ENCODE measurements around the gene PRSS2. TPM values are rescaled to one million over a fixed set of nuclear protein-coding genes. Genes with fewer than 3 reads are reported as not detected.
A peak's percentile ranks its signal among the peaks of the same experiment; 100 is the strongest.

Gene PRSS2
- polyA plus RNA-seq, 3 donors: not detected

DNA sequence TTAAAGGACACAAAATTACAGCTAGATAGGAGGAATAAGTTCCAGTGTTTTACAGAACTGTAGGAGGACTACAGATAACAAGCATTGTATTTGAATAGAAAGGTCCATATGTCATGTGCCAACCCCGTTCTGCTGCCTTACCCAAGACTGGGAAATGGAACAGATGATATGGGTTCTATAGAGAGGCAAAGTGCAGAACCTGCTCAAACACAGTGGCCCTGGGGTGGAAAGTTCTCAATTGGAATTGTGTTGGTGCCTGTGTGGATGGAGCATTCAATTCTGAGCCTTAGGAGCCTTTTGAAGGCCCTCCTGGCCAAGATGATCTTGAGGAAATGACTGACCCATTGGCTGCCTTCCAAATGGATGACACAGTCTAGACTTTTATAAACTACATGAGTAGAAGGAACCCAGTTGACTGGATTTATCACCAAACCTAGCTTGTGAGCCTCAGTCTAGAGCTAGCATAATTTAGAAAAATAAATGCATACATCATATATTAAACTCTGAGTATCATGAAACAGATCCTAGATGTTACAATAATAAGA is 25.6 kb upstream of the PRSS2 start:
- no peaks in the 10 kb centered on the region for H3K9me3 ChIP-seq (replicated peaks in 1 of 2; ENCODE audit: control insufficient read depth in 1 of 2, insufficient read depth in 1 of 2, low read length in 2 of 2)
- no peaks in the 10 kb centered on the region for H4K20me1 ChIP-seq (ENCODE audit: insufficient read depth, low read length)
- no peaks in the 10 kb centered on the region for H3K27me3 ChIP-seq (ENCODE audit: control insufficient read depth in 2 of 2, insufficient read depth in 2 of 2, low read length in 2 of 2)
- H3K4me3 ChIP-seq (replicated peaks in 1 of 3; ENCODE audit: low read depth in 2 of 3, low read length in 3 of 3): no peak overlapping the region
- Mint-ChIP-seq H3K9me3 (no peaks in the 10 kb centered on the region), H3K4me1 (peaks cover 14% of the 10 kb centered on the region), H3K4me3 (no peak overlapping the region), H3K36me3 (no peaks in the 10 kb centered on the region), H3K27ac (peak overlapping the region in 1 of 7 donors; percentile 13), H3K27me3 (ENCODE audit: low read depth in 3 of 3) (no peaks in the 10 kb centered on the region)
- no peaks in the 10 kb centered on the region for H3K79me2 ChIP-seq (ENCODE audit: insufficient read depth, low read length)
- intact Hi-C loops (cut with micrococcal nuclease): no loop called here
- WGBS (ENCODE audit: insufficient coverage): 86% methylated on average over 1 of the region's 1 CpG
- no peak overlapping the region for H3K4me2 ChIP-seq (replicated peaks; ENCODE audit: extremely low read depth, low read length, poor library complexity, severe bottlenecking)
- H2AFZ ChIP-seq (ENCODE audit: insufficient read depth, low read depth, low read length, poor library complexity, severe bottlenecking): no peak overlapping the region
- TF ChIP-seq, protein P1, sequence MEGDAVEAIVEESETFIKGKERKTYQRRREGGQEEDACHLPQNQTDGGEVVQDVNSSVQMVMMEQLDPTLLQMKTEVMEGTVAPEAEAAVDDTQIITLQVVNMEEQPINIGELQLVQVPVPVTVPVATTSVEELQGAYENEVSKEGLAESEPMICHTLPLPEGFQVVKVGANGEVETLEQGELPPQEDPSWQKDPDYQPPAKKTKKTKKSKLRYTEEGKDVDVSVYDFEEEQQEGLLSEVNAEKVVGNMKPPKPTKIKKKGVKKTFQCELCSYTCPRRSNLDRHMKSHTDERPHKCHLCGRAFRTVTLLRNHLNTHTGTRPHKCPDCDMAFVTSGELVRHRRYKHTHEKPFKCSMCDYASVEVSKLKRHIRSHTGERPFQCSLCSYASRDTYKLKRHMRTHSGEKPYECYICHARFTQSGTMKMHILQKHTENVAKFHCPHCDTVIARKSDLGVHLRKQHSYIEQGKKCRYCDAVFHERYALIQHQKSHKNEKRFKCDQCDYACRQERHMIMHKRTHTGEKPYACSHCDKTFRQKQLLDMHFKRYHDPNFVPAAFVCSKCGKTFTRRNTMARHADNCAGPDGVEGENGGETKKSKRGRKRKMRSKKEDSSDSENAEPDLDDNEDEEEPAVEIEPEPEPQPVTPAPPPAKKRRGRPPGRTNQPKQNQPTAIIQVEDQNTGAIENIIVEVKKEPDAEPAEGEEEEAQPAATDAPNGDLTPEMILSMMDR (IDR thresholded peaks at IDR 0.05): no peak
- H3K36me3 ChIP-seq (replicated peaks in 1 of 2; ENCODE audit: control insufficient read depth in 1 of 2, insufficient read depth in 2 of 2, low read length in 2 of 2): no peaks in the 10 kb centered on the region
- no peak for DNase-seq
- no peak overlapping the region for H3K27ac ChIP-seq (ENCODE audit: low read depth in 1 of 2, low read length in 2 of 2)
- H3K4me1 ChIP-seq (ENCODE audit: control insufficient read depth in 1 of 2, insufficient read depth in 2 of 2, low read length in 2 of 2): peaks cover 0 to 4% of the 10 kb centered on the region in 2 donors
- H3K9ac ChIP-seq (ENCODE audit: insufficient read depth, low read length, poor library complexity, severe bottlenecking): no peak overlapping the region

DNA sequence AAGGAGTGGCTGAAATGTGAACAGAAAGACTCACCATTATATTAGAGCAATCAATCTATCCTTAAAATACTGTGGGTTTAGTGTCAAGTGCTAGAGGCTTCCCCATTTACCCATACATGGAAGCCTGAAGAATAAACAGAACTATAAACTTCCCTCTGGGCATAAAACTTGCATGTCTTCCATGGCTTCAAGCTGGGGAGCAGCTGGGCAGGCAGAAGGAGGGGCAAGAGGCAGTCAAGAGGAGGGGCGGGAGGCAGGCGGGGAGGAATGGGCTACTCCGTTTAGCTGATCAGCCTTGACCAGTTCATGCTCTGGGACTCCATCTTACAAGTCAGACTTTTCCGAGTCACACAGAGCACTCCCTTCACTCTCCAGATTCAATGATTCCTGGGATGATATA is 25.0 kb upstream of the PRSS2 start:
- no CpG with 5 or more reads among the region's 4 CpGs for WGBS (ENCODE audit: insufficient coverage)
- peaks cover 14% of the 10 kb centered on the region for H3K4me1 Mint-ChIP-seq
- H3K27me3 Mint-ChIP-seq (ENCODE audit: low read depth in 3 of 3): no peaks in the 10 kb centered on the region

More for the DNA sequence above, 25.0 kb upstream of the PRSS2 start:
- H3K4me3 ChIP-seq (replicated peaks in 1 of 3; ENCODE audit: low read depth in 2 of 3, low read length in 3 of 3): no peak overlapping the region
- no peak overlapping the region for H3K9ac ChIP-seq (ENCODE audit: insufficient read depth, low read length, poor library complexity, severe bottlenecking)
- H2AFZ ChIP-seq (ENCODE audit: insufficient read depth, low read depth, low read length, poor library complexity, severe bottlenecking): no peak overlapping the region
- peaks cover 0 to 4% of the 10 kb centered on the region in 2 donors for H3K4me1 ChIP-seq (ENCODE audit: control insufficient read depth in 1 of 2, insufficient read depth in 2 of 2, low read length in 2 of 2)
- DNase-seq: no peak
- no peaks in the 10 kb centered on the region for H3K9me3 ChIP-seq (replicated peaks in 1 of 2; ENCODE audit: control insufficient read depth in 1 of 2, insufficient read depth in 1 of 2, low read length in 2 of 2)
- no peak overlapping the region for H3K27ac ChIP-seq (ENCODE audit: low read depth in 1 of 2, low read length in 2 of 2)
- H3K9me3 Mint-ChIP-seq: no peaks in the 10 kb centered on the region
- no peak overlapping the region for H3K4me2 ChIP-seq (replicated peaks; ENCODE audit: extremely low read depth, low read length, poor library complexity, severe bottlenecking)
- TF ChIP-seq, protein P1 (IDR thresholded peaks at IDR 0.05): no peak
- intact Hi-C loops (cut with micrococcal nuclease): no loop called here
- no peaks in the 10 kb centered on the region for H3K27me3 ChIP-seq (ENCODE audit: control insufficient read depth in 2 of 2, insufficient read depth in 2 of 2, low read length in 2 of 2)
- no peaks in the 10 kb centered on the region for H3K36me3 ChIP-seq (replicated peaks in 1 of 2; ENCODE audit: control insufficient read depth in 1 of 2, insufficient read depth in 2 of 2, low read length in 2 of 2)
- H3K4me3 Mint-ChIP-seq: peak overlapping the region in 1 of 2 donors; percentile 40
- H3K36me3 Mint-ChIP-seq: no peaks in the 10 kb centered on the region
- H3K27ac Mint-ChIP-seq: peak overlapping the region in 1 of 7 donors; percentile 9
- H3K79me2 ChIP-seq (ENCODE audit: insufficient read depth, low read length): no peaks in the 10 kb centered on the region
- H4K20me1 ChIP-seq (ENCODE audit: insufficient read depth, low read length): no peaks in the 10 kb centered on the region
